Ishikawa (cell line): Measurements from ENCODE around the gene ELL2.

Experiments used
- CEBPB ChIP-seq: IDR thresholded peaks from 2 replicates; pipeline ENCODE4 v1.6.1; 2012
- CREB1 ChIP-seq: IDR thresholded peaks from 2 replicates; pipeline ENCODE4 v1.6.1; 2012; ENCODE audit warnings: low read depth
- EGR1 ChIP-seq: IDR thresholded peaks from 2 replicates; pipeline ENCODE4 v1.6.1; 2012
- EP300 ChIP-seq: IDR thresholded peaks from 2 replicates; pipeline ENCODE4 v1.6.1; 2012; ENCODE audit warnings: borderline replicate concordance
- FOXM1 ChIP-seq: IDR thresholded peaks from 2 replicates; pipeline ENCODE4 v1.6.1; 2012; ENCODE audit warnings: low read depth, borderline replicate concordance
- MAX ChIP-seq: IDR thresholded peaks from 2 replicates; pipeline ENCODE4 v1.6.1; 2012
- NFIC ChIP-seq: IDR thresholded peaks from 2 replicates; pipeline ENCODE4 v1.6.1; 2012
- RAD21 ChIP-seq: IDR thresholded peaks from 2 replicates; pipeline ENCODE4 v1.6.1; 2012; ENCODE audit warnings: low read depth
- REST ChIP-seq: IDR thresholded peaks from 2 replicates; pipeline ENCODE4 v1.6.1; 2012; ENCODE audit warnings: low read depth, mild to moderate bottlenecking
- TAF1 ChIP-seq: IDR thresholded peaks from 2 replicates; pipeline ENCODE4 v1.6.1; 2012; ENCODE audit warnings: low read depth, mild to moderate bottlenecking
- TCF12 ChIP-seq: IDR thresholded peaks from 2 replicates; pipeline ENCODE4 v1.6.1; 2012; ENCODE audit warnings: low read depth
- TEAD4 ChIP-seq: IDR thresholded peaks from 2 replicates; pipeline ENCODE4 v1.6.1; 2012
- USF1 ChIP-seq: IDR thresholded peaks from 2 replicates; pipeline ENCODE4 v1.6.1; 2012
- YY1 ChIP-seq: IDR thresholded peaks from 2 replicates; pipeline ENCODE4 v1.6.1; 2012; ENCODE audit warnings: low read depth
- ZBTB7A ChIP-seq: IDR thresholded peaks from 2 replicates; pipeline ENCODE4 v1.6.1; 2012; ENCODE audit warnings: low read depth

ELL2 gene

GRCh38 chr5:95928724-95929253 lies 32.9 kb downstream of the ELL2 start:
- TF ChIP-seq ZBTB7A (no peak), CEBPB (no peak), USF1 (no peak), FOXM1 (no peak), TAF1 (no peak), TEAD4 (no peak), CREB1 (no peak), TCF12 (no peak), MAX (no peak), EP300 (no peak), YY1 (no peak), RAD21 (no peak), NFIC (no peak)

GRCh38 chr5:95927927-95928723 lies 33.5 kb downstream of the ELL2 start:
- no peak for TF ChIP-seq CREB1
- TF ChIP-seq RAD21, result no peak
- no peak for TF ChIP-seq ZBTB7A
- TF ChIP-seq FOXM1, result no peak
- no peak for TF ChIP-seq EP300
- TF ChIP-seq USF1, result no peak
- no peak for TF ChIP-seq TAF1
- TF ChIP-seq YY1, result no peak
- no peak for TF ChIP-seq REST
- no peak for TF ChIP-seq TCF12
- TF ChIP-seq CEBPB, result no peak
- TF ChIP-seq MAX, result no peak
- no peak for TF ChIP-seq NFIC
- TF ChIP-seq TEAD4, result no peak

- TF ChIP-seq CREB1 (no peak), RAD21 (no peak), EGR1 (no peak), ZBTB7A (no peak), TCF12 (no peak), TEAD4 (no peak), CEBPB (no peak), MAX (no peak), YY1 (no peak)
Observed at GRCh38 chr5:95925939-95926338, 35.7 kb downstream of the ELL2 start.

GRCh38 chr5:95925378-95925744 lies 36.3 kb downstream of the ELL2 start:
- TF ChIP-seq MAX (no peak), TEAD4 (no peak), TAF1 (no peak), NFIC (no peak), USF1 (no peak)

- TF ChIP-seq EGR1 (no peak), TAF1 (no peak), NFIC (no peak), TCF12 (no peak), TEAD4 (no peak), FOXM1 (no peak), REST (no peak), CEBPB (no peak), CREB1 (no peak), YY1 (no peak), ZBTB7A (no peak), MAX (no peak), RAD21 (no peak), EP300 (no peak), USF1 (no peak)
Observed at GRCh38 chr5:95924720-95925377, 36.8 kb downstream of the ELL2 start.
